ENCODE measurements around the gene B4GAT1.

GRCh38 chr11:66365711-66366619 lies 18.5 kb upstream of the B4GAT1 start:
- no peak for TF ChIP-seq EP300 (IDR thresholded peaks at IDR 0.05)
- TF ChIP-seq CTCF (IDR thresholded peaks at IDR 0.05) = no peak
